Measurements from ENCODE around the gene C1QL1.

DNA sequence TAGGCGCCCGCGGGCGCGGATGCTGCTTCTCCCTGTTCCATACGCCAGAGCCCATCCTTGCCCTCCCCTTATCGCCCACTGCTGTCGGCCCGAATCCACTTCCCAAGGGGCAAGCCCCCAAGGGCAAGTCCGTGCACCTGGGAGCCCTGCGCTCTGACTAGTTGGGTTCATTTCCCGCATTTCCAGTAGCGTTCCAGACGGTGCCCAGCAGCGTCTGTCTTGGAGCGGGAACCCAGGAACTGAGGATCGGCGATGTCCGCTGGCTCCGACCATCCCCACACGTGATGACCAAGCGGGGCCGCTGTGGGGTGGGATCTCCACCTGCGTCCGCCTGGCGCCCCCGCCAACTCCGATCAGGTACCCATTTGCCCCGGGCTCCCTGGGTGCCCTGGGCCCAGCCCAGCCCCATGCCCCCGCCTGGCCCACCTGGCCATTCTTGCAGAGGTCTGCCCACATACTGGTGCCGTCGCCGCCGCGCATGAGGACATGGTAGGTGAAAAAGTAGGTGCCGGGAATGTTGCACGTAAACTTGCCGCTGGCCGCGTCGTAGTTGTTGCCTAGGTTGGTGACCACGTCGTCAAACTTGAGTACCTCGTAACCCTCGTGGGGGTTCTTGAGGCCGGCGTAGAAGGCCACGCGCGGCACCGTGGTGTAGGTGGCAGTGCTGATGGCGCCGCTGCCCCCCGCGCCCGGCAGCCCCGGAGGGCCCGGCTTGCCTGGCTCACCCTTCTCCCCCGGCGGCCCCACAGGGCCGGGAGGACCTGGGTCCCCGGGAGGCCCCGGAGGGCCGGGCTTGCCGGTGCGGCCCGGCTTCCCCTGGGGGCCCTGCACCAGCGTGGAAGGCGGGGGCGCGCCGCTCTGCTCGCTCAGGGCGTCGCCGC is 837 bp downstream of the C1QL1 start:
- TF ChIP-seq, protein P1, sequence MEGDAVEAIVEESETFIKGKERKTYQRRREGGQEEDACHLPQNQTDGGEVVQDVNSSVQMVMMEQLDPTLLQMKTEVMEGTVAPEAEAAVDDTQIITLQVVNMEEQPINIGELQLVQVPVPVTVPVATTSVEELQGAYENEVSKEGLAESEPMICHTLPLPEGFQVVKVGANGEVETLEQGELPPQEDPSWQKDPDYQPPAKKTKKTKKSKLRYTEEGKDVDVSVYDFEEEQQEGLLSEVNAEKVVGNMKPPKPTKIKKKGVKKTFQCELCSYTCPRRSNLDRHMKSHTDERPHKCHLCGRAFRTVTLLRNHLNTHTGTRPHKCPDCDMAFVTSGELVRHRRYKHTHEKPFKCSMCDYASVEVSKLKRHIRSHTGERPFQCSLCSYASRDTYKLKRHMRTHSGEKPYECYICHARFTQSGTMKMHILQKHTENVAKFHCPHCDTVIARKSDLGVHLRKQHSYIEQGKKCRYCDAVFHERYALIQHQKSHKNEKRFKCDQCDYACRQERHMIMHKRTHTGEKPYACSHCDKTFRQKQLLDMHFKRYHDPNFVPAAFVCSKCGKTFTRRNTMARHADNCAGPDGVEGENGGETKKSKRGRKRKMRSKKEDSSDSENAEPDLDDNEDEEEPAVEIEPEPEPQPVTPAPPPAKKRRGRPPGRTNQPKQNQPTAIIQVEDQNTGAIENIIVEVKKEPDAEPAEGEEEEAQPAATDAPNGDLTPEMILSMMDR (conservative IDR thresholded peaks at IDR 0.05), result no peak
- no peak for TF ChIP-seq ZFX (IDR thresholded peaks at IDR 0.05)

All from C4-2B (cell line).